GM21737 (cell line): ENCODE data around the gene TMEM132D.
"Not testable (repeated sequence)": the region's sequence is repeated elsewhere in the genome, so short reads cannot be mapped to it uniquely, and the experiment has no call there.

Source experiments
- ATAC-seq: cut with Tn5 transposase; IDR thresholded peaks from one replicate; pipeline ENCODE4 v1.9.1; 2021; ENCODE audit warnings: mild to moderate bottlenecking, moderate library complexity; ENCODE audit not compliant: unreplicated experiment

Gene TMEM132D

GRCh38 chr12:129549656-129550055 is 354.2 kb downstream of the TMEM132D start:
- no peak for ATAC-seq

GRCh38 chr12:129549020-129549419 is 354.8 kb downstream of the TMEM132D start:
- not testable (repeated sequence) for ATAC-seq

- ATAC-seq = no peak
Observed at GRCh38 chr12:129544716-129545115, 359.1 kb downstream of the TMEM132D start.

- ATAC-seq = no peak
Observed at GRCh38 chr12:129540954-129541353, 362.9 kb downstream of the TMEM132D start.

GRCh38 chr12:129540249-129540648 is 363.6 kb downstream of the TMEM132D start:
- no peak for ATAC-seq

- ATAC-seq = not testable (repeated sequence)
Observed at GRCh38 chr12:129538724-129539335, 365.0 kb downstream of the TMEM132D start.

GRCh38 chr12:129538137-129538536 is 365.7 kb downstream of the TMEM132D start:
- no peak for ATAC-seq

GRCh38 chr12:129534966-129535750 is 368.7 kb downstream of the TMEM132D start:
- no peak for ATAC-seq

GRCh38 chr12:129532707-129533499 is 370.9 kb downstream of the TMEM132D start:
- no peak for ATAC-seq

- no peak for ATAC-seq
Observed at GRCh38 chr12:129532082-129532481, 371.7 kb downstream of the TMEM132D start.

- no peak for ATAC-seq
Observed at GRCh38 chr12:129530984-129531383, 372.8 kb downstream of the TMEM132D start.

GRCh38 chr12:129530517-129530916 is 373.3 kb downstream of the TMEM132D start:
- no peak for ATAC-seq

- ATAC-seq = no peak
Observed at GRCh38 chr12:129527506-129527905, 376.3 kb downstream of the TMEM132D start.

GRCh38 chr12:129523621-129524020 is 380.2 kb downstream of the TMEM132D start:
- ATAC-seq = no peak

GRCh38 chr12:129520739-129521138 is 383.1 kb downstream of the TMEM132D start:
- ATAC-seq = no peak

- ATAC-seq = no peak
Observed at GRCh38 chr12:129503802-129504201, 400.0 kb downstream of the TMEM132D start.

- ATAC-seq = no peak
Observed at GRCh38 chr12:129496226-129496625, 407.6 kb downstream of the TMEM132D start.

GRCh38 chr12:129494766-129495165 is 409.1 kb downstream of the TMEM132D start:
- no peak for ATAC-seq

GRCh38 chr12:129494260-129494659 is 409.6 kb downstream of the TMEM132D start:
- no peak for ATAC-seq

- ATAC-seq = no peak
Observed at GRCh38 chr12:129489100-129489676, 414.6 kb downstream of the TMEM132D start.

GRCh38 chr12:129486931-129487330 is 416.9 kb downstream of the TMEM132D start:
- ATAC-seq = no peak
